ENCODE measurements around the gene NCKAP1.
"Not testable (repeated sequence)": the region's sequence is repeated elsewhere in the genome, so short reads cannot be mapped to it uniquely, and the experiment has no call there.

The NCKAP1 gene

GRCh38 chr2:182876653-182877052, 161.6 kb downstream of the NCKAP1 start:
- DNase-seq (ENCODE audit: low read depth) = not testable (repeated sequence)

- no peak for DNase-seq (ENCODE audit: low read depth)
Measured at GRCh38 chr2:182870227-182870626, 168.0 kb downstream of the NCKAP1 start.

GRCh38 chr2:182868054-182868796, 170.0 kb downstream of the NCKAP1 start:
- DNase-seq (ENCODE audit: low read depth) = no peak

GRCh38 chr2:182867426-182868053, 170.7 kb downstream of the NCKAP1 start:
- no peak for DNase-seq (ENCODE audit: low read depth)

- no peak for DNase-seq (ENCODE audit: low read depth)
Measured at GRCh38 chr2:182866461-182867406, 171.5 kb downstream of the NCKAP1 start, which contains the start of gene FRZB. TSS of gene FRZB (minus strand) at chr2:182866637. CDS start at chr2:182866552, 85 bp downstream.

- no peak for DNase-seq (ENCODE audit: low read depth)
Measured at GRCh38 chr2:182866095-182866460, 172.2 kb downstream of the NCKAP1 start.

GRCh38 chr2:182864949-182865570, 173.2 kb downstream of the NCKAP1 start:
- DNase-seq (ENCODE audit: low read depth) = no peak

GRCh38 chr2:182863642-182864041, 174.6 kb downstream of the NCKAP1 start:
- no peak for DNase-seq (ENCODE audit: low read depth)

GRCh38 chr2:182862091-182862490, 176.2 kb downstream of the NCKAP1 start:
- no peak for DNase-seq (ENCODE audit: low read depth)

GRCh38 chr2:182860858-182861257, 177.4 kb downstream of the NCKAP1 start:
- DNase-seq (ENCODE audit: low read depth) = no peak
